GM18517 (cell line): ENCODE data around the gene TRIM25.
A peak's percentile ranks its signal among the peaks of the same experiment; 100 is the strongest.

ENCODE experiments used
- ATAC-seq: cut with Tn5 transposase; IDR thresholded peaks from one replicate; pipeline ENCODE4 v1.9.1; 2021; ENCODE audit warnings: mild to moderate bottlenecking, moderate library complexity; ENCODE audit not compliant: unreplicated experiment

Gene TRIM25

DNA sequence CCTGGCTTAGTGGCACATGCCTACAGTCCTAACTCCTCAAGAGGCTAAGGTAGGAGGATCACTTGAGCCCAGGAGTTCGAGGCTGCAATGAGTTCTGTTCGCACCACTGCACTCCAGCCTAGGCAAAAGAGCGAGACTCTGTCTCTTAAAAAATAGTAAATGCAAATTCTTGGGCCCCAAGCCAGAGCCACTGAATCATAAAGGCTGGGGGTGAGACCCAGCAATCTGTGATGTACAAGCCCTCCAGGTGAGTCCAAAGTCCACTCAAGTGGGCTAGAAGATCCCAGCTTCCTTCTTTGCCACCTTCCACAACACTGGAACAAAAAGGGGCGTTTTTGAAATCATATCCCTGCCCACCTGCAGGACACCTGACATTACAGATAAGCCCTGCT, 16.9 kb downstream of the TRIM25 start:
- ATAC-seq, result no peak

DNA sequence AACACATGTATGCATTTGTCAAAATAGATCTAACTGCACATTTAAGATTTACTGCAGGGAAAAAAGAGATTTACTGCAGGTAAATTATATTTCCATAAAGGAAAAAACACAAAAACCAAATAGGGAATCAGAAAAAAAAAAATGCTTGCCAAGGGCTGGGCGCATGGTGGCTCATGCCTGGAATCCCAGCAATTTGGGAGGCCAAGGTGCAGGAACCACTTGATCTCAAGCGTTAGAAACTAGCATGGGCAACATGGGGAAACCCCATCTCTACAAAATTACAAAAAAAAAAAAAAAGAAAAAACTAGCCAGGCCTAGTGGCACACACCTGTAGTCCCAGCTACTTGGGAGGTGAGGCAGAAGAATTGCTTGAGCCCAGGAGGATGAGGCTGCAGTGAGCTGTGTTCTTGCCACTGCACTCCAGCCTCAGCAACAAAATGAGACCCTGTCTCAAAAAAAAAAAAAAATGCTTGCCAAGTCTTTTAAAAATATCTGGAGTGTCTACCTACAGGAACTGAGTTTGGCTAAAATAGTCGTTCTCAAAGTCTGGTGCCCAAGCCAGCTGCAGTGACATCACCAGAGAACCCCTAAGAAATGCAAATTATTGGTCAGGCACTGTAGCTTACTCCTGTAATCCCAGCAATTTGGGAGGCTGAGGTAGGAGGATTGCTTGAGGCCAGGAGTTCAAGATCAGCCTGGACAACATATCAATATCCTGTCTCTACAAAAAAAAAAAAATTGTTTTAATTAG, 17.5 kb downstream of the TRIM25 start:
- no peak for ATAC-seq

DNA sequence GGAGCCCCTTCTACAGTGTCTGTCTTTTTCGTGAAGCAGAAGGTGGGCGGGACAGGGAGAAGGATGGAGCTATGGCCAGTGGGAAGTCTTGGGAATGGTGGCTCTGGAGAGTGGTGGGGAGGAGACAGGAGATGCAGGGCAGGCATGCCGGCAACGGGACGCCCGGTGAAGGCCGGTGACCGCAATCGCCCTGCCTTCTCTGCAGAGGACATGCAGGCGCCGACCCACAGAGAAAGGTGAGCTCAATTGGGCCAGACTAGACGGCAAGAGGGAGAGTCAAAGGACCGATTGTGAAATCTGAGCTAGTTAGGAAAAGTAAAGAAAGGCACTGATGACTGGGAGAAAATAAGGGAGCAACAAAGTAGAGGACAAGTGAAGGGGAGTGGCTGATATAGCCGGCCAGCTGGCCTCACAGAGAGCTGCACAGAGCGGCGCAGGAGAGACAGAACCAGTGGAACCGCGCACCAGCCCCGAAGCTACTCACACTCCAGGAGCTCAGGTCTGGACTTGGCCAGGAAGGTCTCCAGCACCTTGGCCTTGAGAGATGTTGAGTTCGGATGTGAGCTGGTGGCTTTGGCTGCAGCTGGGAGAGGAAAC, 18.9 kb downstream of the TRIM25 start:
- ATAC-seq, result no peak

DNA sequence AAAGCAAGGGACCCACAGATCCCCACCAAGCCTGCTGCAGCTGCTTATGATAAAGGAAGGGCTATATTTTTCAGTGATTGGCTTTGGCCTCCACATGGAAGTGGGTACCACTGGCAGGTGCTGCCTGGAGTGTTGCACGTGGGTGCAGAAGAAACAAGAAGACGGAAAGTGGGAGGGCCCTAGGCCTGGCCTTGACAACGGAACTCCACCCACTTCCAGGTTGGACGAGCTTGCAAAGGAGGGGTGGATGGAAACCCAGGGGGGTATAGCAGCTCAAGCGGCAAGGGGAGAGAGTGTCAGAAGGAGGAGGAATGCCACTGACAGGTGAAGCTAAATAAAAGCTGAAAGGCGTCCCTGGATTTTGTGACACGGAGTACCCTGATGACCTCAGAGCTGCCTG, 20.3 kb downstream of the TRIM25 start:
- ATAC-seq, result no peak

DNA sequence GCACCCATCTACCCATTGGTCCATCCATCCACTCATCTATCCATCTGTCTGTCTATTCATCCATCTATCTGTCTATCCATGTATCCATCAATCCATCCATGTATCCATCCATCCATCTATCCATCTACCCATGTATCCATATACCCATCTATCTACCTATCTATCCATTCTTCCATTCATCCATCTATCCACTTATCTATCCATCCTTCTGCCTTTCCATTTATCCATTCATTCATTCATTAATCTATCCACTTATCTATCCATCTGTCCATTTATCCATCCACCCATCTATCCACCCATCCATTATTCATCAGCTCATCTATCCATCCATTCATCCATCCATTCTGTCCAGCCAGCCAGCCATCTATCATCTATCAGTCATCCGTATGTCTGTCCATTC, 21.5 kb downstream of the TRIM25 start:
- ATAC-seq, result no peak

DNA sequence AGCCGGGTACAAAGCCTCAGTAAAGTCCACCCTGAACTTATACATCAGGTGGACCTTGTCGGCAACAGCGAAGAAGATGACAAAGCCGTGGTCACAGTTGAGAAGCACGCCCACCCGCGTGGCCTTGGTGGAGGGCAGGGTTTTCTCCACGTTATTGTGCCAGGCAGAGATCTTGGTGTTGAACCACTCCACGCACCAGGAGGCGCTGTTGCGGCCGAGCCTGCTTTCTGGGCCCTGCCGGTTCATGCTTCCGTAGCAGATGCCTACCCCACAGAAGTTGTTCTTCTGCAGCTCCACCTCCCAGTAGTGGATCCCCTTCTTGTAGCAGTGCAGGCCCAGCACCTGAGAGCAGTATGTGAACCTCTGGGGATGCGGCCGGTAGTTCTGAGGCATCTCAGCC, 22.1 kb downstream of the TRIM25 start:
- no peak for ATAC-seq

DNA sequence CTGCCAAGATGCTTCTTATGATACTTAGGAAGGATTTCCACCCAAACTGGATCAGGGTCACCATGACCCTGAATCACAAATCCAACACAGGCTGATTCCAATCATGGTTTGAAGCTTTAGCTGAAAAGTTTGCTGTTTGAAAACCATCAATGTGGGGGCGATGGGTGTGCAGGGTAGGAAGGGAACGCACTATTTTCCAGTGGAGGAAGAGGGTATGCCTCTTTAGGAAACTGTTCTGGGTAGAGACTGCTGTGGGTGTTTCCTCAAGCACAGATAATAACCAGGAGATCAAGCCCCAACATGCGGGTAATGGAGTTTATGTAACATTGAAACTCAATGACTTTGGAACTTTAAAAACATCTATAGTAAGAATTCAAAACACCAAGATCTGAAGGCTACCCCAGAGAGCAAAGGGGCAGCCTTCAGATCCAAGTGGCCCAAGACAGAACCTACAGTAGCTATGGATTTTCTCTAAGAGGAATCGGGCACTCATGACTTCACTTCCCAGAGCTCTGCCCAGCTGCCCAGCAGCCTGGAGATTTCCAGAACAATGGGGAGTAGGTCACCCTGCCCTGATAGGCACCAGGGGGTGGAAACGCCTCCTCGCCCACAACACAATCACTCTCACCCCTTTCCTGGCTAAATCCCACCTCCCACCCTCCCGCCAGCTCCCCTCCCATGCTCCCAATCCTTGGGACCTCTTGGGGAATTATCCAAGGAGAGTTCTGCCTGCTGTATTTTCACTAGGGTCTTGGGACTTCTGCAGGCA, 22.8 kb downstream of the TRIM25 start:
- ATAC-seq, result no peak

DNA sequence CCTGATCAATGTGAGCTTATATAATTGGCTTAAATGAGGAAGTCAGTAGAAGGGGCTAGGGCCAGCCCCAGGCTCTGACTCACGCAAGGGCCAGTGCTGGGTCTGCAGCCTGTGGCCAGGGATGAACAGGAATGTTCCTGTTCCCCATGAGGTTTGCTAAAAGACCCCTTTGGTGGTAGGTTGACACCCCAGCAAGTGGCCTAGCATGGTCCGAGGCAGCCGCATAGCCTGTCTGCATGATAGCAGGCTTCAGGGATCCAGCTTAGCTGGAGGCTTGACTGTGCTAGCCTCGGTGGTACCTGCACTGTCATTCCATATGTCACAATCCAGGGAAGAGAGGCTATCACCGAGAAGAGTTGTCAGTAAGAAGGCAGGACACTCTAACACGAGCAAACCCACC, 23.5 kb downstream of the TRIM25 start:
- ATAC-seq, result no peak

DNA sequence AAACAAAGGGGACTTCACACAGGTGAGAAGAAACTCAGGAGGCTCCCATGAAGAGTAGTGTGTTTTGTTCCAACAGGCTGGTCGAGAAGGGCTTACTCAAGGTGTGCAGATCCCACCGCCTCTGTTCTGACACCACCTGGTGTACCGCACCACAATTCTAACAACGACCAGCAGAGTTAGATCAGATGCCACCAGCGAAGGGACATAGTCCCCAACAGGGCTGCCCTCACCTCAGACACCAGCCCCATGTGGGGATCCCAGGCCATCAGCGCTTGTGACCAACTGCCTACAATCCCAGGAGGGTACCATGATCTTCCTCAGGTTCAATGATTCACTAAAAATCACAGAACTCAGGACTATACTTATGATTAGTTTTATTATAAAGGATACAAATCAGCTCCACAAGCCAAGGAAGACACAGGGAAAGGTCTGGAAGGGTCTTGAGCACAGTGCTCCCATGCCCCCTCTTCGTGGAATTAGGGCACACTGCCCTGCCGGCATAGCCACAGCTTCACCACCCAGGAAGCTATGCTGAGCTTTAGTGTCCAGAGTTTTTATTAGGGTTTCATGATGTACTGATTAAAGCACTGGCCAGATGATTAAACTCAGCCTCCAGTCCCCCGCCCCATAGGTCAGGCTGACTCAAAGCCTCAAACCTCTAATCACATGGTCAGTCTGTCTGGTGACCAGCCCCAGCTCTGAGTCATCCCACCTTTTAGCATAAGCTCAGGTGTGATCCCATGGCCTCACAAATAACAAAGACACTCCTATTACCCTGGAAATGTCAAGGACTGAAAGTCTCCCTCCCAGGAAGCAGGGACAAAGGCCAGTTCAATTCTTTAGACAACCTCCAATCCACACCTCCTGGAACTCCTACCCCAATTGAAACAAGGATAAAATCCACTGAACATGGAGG, 26.0 kb downstream of the TRIM25 start:
- ATAC-seq, result no peak

DNA sequence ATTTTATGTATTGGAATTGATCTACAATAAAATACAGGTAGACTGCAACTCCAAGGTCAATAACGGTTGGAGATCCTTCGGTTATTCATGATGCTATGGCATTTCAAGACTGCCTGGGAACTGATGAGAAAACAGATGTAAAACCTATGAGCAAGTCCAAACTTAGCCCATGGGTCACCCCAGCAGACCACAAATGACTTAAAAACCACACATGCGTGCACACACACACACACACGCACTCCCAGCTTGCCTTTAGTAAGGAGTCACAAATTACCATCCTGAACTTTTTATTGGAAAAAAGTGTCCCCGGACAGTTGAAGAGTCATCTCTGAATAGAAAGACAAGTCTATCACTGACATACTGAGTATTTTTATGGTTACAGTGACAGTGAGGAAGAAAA, 26.7 kb downstream of the TRIM25 start:
- no peak for ATAC-seq

DNA sequence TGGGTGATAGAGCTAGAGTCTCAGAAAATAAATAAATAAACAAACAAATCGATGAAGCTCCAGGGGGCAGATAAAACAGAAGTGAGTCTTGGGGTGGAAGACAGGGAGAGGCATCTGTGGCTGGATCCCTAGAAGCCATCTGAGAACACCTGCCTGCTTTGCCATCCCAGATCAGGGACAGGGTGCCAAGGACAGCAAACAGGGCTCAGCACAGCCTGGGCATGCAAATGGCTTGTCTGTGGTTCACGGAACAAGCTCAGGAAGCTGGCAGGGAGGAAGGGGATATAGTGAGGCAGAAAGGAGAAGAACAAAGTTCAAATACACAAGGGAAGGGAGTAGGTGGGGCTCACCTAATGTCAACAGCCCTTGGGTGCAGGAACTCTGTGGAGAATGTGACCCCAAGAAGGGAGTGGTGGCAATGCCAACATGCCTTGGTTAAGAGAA, 27.5 kb downstream of the TRIM25 start:
- no peak for ATAC-seq

DNA sequence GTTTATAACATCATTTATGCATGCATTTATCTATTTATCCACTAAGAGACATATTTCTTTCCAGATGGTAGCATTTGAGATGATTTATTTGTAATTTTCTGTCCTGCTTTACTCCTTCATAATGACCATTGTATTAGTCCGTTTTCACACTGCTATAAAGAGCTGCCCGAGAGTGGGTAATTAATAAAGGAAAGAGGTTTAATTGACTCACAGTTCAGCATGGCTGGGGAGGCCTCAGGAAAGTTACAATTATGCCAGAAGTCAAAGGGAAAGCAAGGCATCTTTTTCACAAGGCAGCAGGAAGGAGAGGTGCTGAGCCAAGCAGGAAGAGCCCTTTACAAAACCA, 28.6 kb downstream of the TRIM25 start:
- ATAC-seq, result no peak

DNA sequence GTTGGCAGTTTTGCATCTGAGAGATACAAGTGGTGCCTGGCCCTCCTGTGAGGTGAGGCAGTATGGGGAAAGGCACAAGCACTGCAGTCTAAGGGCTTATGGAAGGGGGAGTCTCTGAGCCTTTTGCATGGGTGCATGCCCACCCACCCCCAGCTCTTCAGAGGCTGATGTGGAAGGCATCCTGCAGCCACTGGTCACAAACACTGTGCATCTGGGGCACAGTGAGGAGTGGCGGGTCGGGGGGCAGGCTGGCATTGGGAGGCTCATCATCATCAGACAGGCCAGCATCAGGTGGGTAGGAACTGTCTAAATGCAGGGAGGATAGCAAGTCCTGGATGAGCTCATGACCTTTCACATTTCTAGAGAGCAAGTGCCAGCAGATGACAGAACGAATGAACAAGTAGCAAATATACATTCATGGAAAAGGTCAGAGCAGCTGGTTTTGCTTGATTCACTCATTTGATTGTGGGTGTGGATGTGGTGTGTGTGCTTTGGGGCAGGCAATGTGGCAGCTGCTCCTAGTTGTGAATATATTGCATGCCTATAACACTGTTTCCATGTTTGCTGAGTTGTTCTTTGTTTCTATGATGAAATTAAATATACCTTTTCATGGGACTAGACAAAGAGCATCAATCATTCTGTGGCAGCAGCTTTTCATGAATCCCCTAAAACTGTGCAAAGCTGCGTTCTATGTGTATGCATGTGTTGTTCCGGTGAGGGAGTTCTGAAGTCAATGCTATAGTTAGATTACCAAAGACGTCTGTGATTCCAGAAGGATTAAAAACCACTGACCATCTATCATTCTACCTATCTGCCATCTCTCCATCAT, 29.2 kb downstream of the TRIM25 start:
- ATAC-seq, result no peak

DNA sequence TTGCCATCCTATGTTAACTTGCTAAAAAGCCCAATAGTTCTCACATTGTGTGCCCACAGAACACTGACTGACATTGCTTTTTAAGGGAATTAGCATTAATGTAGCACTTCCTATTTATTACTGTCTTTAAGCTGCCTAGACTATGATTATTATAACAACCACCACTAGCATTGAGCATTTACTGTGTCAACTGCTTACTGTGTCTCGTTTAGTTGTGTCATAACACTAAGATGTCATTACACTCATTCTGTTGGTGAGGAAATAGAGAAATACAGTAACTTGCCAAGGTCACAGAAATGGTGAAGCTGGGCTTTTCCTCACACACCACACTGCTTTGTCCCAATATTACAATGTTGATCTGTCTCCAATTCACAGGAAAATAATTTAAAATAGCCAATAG, 30.2 kb downstream of the TRIM25 start:
- ATAC-seq, result no peak

DNA sequence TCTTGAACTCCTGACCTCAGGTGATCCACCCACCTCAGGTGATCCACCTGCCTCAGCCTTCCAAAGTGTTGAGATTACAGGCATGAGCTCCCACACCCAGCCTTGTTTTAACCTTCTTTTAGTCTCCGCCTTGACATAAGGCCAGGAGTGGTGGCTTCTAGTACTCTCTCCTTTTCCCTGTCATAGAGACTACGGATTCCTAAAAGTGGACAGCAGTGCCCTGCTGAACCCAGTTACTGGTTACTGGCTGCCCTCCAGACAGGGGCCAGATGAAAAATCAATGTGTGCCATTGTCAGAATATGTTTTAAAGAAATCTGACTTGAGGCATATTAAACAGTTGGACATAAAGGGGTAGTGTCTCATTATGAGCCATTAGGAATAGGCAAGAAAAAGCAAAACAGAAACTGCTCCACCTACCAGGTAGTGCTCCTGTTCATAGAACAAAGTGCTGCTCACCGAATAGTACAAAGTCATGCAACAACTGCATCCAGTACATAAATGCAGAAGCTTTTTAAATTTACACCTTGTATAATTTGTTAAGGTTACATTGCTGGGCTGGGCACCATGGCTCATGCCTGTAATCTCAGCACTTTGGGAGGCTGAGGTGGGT, 32.1 kb downstream of the TRIM25 start:
- ATAC-seq, result no peak

DNA sequence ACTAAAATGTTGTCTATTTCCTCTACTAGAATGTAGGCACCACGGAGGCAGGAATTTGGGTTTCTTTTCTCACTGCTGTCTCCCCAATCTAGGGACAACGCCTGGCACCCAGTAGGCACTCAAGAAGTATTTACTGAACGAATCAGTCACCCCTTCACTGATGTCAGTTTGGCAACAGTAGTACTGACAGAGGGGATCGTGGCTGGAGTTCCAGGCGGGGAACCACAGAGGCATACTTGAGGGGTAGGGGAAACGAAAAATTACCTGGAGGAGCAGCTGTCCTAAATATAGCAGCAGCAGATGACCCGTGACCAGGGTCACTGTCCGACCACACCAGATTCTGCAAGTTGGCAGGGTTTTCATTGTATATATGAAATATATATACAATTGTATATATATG, 33.3 kb downstream of the TRIM25 start:
- ATAC-seq, result no peak

DNA sequence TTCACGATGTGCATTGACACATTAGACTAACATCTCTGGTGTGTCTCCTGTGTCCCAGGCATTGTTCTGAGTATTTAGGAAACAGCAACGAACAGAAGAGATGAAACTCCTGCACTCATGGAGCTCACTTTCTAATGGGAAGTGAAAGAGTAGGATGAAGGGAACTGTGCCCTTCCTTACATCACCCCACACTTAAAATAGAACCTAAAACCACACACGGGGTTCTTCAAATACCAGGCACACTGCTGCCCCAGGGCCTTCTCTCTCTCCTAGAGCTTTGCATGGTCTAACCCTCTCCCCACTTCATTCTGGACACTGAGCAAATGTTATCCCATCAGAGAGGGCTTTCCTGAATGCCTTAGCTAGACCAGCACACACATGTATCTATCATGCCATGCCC, 33.7 kb downstream of the TRIM25 start:
- ATAC-seq, result no peak

DNA sequence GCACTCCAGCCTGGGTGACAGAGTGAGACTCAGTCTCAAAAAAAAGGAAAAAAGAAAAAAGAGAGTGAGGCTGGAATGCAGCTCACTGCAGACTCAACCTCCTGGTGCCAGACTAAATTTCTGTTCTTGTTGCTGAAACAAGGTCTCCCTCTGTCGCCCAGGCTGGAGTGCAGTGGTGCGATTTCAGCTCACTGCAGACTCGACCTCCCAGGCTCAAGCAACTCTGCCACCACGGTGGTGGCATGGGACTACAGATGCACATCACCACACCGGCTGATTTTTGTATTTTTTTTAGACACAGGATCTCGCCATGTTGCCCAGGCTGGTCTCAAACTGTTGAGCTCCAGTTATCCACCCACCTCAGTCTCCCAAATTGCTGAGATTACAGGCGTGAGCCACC, 34.6 kb downstream of the TRIM25 start:
- ATAC-seq, result no peak

DNA sequence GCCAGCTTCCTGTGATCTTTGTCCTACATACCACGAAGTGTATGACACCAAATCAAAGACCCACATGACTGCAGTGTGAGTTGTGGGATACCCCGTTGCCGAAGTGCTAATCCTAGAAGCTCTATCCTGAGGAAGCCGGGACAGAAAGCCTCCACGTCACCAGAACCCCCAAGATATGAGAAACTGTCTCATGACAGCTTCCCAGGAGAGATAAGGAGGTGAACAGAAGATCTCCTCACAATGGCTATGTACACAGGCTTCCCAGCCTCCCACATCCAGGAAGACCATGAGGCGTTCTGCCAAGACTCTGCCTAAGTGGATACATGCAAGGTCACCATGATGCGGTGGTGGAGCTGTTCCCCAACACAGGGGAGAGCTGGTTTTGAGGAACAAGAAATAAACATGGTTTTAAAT, 37.1 kb downstream of the TRIM25 start:
- no peak for ATAC-seq

DNA sequence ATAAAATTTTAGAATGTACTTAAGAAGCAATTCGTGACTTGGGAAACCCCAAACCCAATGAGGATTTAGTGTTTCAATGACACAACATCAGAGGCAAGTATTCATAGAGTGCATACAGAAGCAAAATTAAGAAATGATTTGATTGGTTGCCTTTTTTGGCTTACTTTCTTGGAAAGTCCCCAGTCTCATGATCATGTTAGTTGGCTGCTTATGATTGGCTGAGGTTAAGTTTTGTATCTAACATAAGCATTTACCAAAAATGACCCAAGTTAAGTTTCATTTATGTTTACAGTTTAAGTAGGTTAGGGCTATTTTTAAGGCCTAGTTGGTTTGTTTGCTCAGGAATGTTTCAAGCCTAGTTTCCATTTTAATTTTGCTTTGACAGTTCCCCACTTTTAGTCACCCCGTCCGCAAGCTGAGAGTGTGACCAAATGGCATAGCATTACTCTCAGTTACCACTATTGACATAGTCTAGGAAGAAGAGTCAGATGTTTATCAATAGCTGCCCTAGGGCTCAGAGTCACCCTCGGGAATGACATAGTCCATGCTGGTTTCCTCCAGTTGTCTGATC, 43.7 kb downstream of the TRIM25 start:
- ATAC-seq, result peak; percentile 51
